ENCODE measurements around the gene LINC00305. TPM values are rescaled to one million over a fixed set of nuclear protein-coding genes. Genes with fewer than 3 reads are reported as not detected.

Gene LINC00305
- not detected in 2 replicates for polyA plus RNA-seq
- not detected in 2 replicates for polyA minus RNA-seq

GRCh38 chr18:64148988-64149387, at the start of gene LINC00305:
LINC00305 (minus strand) TSS chr18:64149088.
- Histone ChIP-seq H3K27me3 (ENCODE audit: insufficient read depth, low read depth, low read length) (no peaks in the 10 kb centered on the region), H3F3A (ENCODE audit: insufficient read depth, low read length, poor library complexity, severe bottlenecking) (no peaks in the 10 kb centered on the region), H3K9me3 (ENCODE audit: low read length) (no peaks in the 10 kb centered on the region), H3K36me3 (ENCODE audit: insufficient read depth, low read length) (no peaks in the 10 kb centered on the region), H3K9ac (ENCODE audit: low read length) (no peak within 1 kb of the TSS), H3K4me3 (ENCODE audit: low read length) (no peak within 1 kb of the TSS), H3K27ac (ENCODE audit: low read length) (no peak within 1 kb of the TSS), H4K20me1 (ENCODE audit: insufficient read depth) (no peaks in the 10 kb centered on the region), H3K79me2 (replicated peaks; ENCODE audit: insufficient read depth, low read length) (no peaks in the 10 kb centered on the region), H3K9me2 (ENCODE audit: insufficient read depth, low read length) (no peaks in the 10 kb centered on the region), H2AFZ (ENCODE audit: low read depth, low read length) (no peak within 1 kb of the TSS), H3K4me2 (ENCODE audit: low read length) (no peak within 1 kb of the TSS)
- TF ChIP-seq, protein P1, sequence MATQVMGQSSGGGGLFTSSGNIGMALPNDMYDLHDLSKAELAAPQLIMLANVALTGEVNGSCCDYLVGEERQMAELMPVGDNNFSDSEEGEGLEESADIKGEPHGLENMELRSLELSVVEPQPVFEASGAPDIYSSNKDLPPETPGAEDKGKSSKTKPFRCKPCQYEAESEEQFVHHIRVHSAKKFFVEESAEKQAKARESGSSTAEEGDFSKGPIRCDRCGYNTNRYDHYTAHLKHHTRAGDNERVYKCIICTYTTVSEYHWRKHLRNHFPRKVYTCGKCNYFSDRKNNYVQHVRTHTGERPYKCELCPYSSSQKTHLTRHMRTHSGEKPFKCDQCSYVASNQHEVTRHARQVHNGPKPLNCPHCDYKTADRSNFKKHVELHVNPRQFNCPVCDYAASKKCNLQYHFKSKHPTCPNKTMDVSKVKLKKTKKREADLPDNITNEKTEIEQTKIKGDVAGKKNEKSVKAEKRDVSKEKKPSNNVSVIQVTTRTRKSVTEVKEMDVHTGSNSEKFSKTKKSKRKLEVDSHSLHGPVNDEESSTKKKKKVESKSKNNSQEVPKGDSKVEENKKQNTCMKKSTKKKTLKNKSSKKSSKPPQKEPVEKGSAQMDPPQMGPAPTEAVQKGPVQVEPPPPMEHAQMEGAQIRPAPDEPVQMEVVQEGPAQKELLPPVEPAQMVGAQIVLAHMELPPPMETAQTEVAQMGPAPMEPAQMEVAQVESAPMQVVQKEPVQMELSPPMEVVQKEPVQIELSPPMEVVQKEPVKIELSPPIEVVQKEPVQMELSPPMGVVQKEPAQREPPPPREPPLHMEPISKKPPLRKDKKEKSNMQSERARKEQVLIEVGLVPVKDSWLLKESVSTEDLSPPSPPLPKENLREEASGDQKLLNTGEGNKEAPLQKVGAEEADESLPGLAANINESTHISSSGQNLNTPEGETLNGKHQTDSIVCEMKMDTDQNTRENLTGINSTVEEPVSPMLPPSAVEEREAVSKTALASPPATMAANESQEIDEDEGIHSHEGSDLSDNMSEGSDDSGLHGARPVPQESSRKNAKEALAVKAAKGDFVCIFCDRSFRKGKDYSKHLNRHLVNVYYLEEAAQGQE (IDR thresholded peaks at IDR 0.05; ENCODE audit: borderline replicate concordance), result no peak
- TF ChIP-seq POLR2AphosphoS5 (IDR thresholded peaks at IDR 0.05) (no peak), MXI1 (conservative IDR thresholded peaks at IDR 0.05; ENCODE audit: poor library complexity, severe bottlenecking) (no peak), EZH2 (IDR thresholded peaks at IDR 0.05; ENCODE audit: borderline replicate concordance, insufficient read depth, low read length, poor library complexity, severe bottlenecking) (no peak), EP300 (conservative IDR thresholded peaks at IDR 0.05; ENCODE audit: poor library complexity, severe bottlenecking) (no peak), TAF1 (IDR thresholded peaks at IDR 0.05; ENCODE audit: low read depth) (no peak), SMC3 (conservative IDR thresholded peaks at IDR 0.05; ENCODE audit: poor library complexity) (no peak), RAD21 (conservative IDR thresholded peaks at IDR 0.05) (no peak)
- TF ChIP-seq, protein P2, sequence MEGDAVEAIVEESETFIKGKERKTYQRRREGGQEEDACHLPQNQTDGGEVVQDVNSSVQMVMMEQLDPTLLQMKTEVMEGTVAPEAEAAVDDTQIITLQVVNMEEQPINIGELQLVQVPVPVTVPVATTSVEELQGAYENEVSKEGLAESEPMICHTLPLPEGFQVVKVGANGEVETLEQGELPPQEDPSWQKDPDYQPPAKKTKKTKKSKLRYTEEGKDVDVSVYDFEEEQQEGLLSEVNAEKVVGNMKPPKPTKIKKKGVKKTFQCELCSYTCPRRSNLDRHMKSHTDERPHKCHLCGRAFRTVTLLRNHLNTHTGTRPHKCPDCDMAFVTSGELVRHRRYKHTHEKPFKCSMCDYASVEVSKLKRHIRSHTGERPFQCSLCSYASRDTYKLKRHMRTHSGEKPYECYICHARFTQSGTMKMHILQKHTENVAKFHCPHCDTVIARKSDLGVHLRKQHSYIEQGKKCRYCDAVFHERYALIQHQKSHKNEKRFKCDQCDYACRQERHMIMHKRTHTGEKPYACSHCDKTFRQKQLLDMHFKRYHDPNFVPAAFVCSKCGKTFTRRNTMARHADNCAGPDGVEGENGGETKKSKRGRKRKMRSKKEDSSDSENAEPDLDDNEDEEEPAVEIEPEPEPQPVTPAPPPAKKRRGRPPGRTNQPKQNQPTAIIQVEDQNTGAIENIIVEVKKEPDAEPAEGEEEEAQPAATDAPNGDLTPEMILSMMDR (IDR thresholded peaks at IDR 0.05; ENCODE audit: poor library complexity, severe bottlenecking), result no peak

DNA sequence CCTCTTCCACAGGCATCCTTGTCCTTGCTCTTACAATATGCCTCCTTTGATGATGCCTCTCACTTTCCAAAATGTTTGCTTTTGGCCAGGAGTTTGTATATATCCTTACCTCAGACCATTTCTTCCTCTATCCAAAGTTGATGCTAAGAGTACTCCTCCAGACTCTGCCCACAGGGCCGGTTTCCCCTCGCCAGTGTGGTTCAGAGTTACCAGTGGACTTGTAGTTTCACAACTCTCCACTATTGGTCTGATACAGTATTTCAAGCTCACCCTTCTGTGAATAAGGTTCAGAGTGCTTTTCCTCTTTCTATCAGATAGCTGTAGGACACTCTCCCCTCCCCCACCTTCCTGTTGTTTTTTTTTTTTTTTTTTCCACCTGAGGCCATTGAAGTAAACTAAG, 42.2 kb upstream of the LINC00305 start:
- Histone ChIP-seq H3F3A (ENCODE audit: insufficient read depth, low read length, poor library complexity, severe bottlenecking) (no peaks in the 10 kb centered on the region), H3K4me3 (ENCODE audit: low read length) (no peak overlapping the region), H4K20me1 (ENCODE audit: insufficient read depth) (no peaks in the 10 kb centered on the region), H2AFZ (ENCODE audit: low read depth, low read length) (no peak overlapping the region), H3K79me2 (replicated peaks; ENCODE audit: insufficient read depth, low read length) (no peaks in the 10 kb centered on the region), H3K9me2 (ENCODE audit: insufficient read depth, low read length) (no peaks in the 10 kb centered on the region), H3K9me3 (ENCODE audit: low read length) (no peaks in the 10 kb centered on the region), H3K27me3 (ENCODE audit: insufficient read depth, low read depth, low read length) (no peaks in the 10 kb centered on the region), H3K4me2 (ENCODE audit: low read length) (no peak overlapping the region), H3K27ac (ENCODE audit: low read length) (no peak overlapping the region), H3K36me3 (ENCODE audit: insufficient read depth, low read length) (no peaks in the 10 kb centered on the region), H3K9ac (ENCODE audit: low read length) (no peak overlapping the region)
- TF ChIP-seq, protein P1 (IDR thresholded peaks at IDR 0.05; ENCODE audit: borderline replicate concordance), result no peak
- TF ChIP-seq MXI1 (conservative IDR thresholded peaks at IDR 0.05; ENCODE audit: poor library complexity, severe bottlenecking) (no peak), TAF1 (IDR thresholded peaks at IDR 0.05; ENCODE audit: low read depth) (no peak), POLR2AphosphoS5 (IDR thresholded peaks at IDR 0.05) (no peak), EZH2 (IDR thresholded peaks at IDR 0.05; ENCODE audit: borderline replicate concordance, insufficient read depth, low read length, poor library complexity, severe bottlenecking) (no peak), EP300 (conservative IDR thresholded peaks at IDR 0.05; ENCODE audit: poor library complexity, severe bottlenecking) (no peak), RAD21 (conservative IDR thresholded peaks at IDR 0.05) (no peak), SMC3 (conservative IDR thresholded peaks at IDR 0.05; ENCODE audit: poor library complexity) (no peak)
- TF ChIP-seq, protein P2 (IDR thresholded peaks at IDR 0.05; ENCODE audit: poor library complexity, severe bottlenecking), result no peak
